NCI-H446 treated with DMSO at 0.1 percent for 48 hours (cell line): ENCODE results near the gene UMODL1.

Experiments
- DNase-seq: peaks from one replicate; lab custom pipeline; 2025; lab: John Stamatoyannopoulos, UW

Gene UMODL1

GRCh38 chr21:42129300-42130266 is 58.5 kb downstream of the UMODL1 start:
- no peak for DNase-seq

GRCh38 chr21:42130441-42130840 is 59.3 kb downstream of the UMODL1 start:
- no peak for DNase-seq

- DNase-seq = no peak
These were observed 61.1 kb downstream of the UMODL1 start for GRCh38 chr21:42132183-42132582.

GRCh38 chr21:42133131-42133530 is 62.0 kb downstream of the UMODL1 start:
- no peak for DNase-seq

- no peak for DNase-seq
These were observed 64.4 kb downstream of the UMODL1 start for GRCh38 chr21:42135386-42136052.

- no peak for DNase-seq
These were observed 66.2 kb downstream of the UMODL1 start for GRCh38 chr21:42137191-42137904.

GRCh38 chr21:42140196-42140934 is 69.2 kb downstream of the UMODL1 start:
- no peak for DNase-seq

- no peak for DNase-seq
These were observed 70.5 kb downstream of the UMODL1 start for GRCh38 chr21:42141643-42142042.

GRCh38 chr21:42142141-42142540 is 71.0 kb downstream of the UMODL1 start:
- no peak for DNase-seq

- no peak for DNase-seq
These were observed 71.5 kb downstream of the UMODL1 start for GRCh38 chr21:42142627-42143026.

GRCh38 chr21:42143111-42143510 is 72.0 kb downstream of the UMODL1 start:
- DNase-seq = no peak

- no peak for DNase-seq
These were observed 73.1 kb downstream of the UMODL1 start for GRCh38 chr21:42144221-42144620.

- DNase-seq = no peak
These were observed 73.8 kb downstream of the UMODL1 start for GRCh38 chr21:42144679-42145568.

GRCh38 chr21:42145569-42146272 is 74.6 kb downstream of the UMODL1 start:
- DNase-seq = no peak

- DNase-seq = no peak
These were observed 75.2 kb downstream of the UMODL1 start for GRCh38 chr21:42146273-42146805.

GRCh38 chr21:42146821-42147220 is 75.7 kb downstream of the UMODL1 start:
- no peak for DNase-seq

GRCh38 chr21:42147386-42148020 is 76.4 kb downstream of the UMODL1 start:
- no peak for DNase-seq

- no peak for DNase-seq
These were observed 77.0 kb downstream of the UMODL1 start for GRCh38 chr21:42148097-42148496.

- DNase-seq = no peak
These were observed 77.5 kb downstream of the UMODL1 start for GRCh38 chr21:42148584-42148983.
